KMS-11 (cell line): Measurements from ENCODE around the gene TOX2.

ENCODE experiments used
- H2AFZ ChIP-seq: fragments of 200-600 bp; sonication (generic); 2 replicates; pipeline ENCODE4 v1.6.1; 2016; ENCODE audit warnings: antibody characterized with exemption, mixed run types, low read depth
- H3K27ac ChIP-seq: fragments of 200-600 bp; sonication (generic); 2 replicates; pipeline ENCODE4 v1.6.1; 2016; ENCODE audit warnings: mild to moderate bottlenecking, mixed run types
- H3K27me3 ChIP-seq: fragments of 200-600 bp; sonication (generic); 2 replicates; pipeline ENCODE4 v1.6.1; 2017; ENCODE audit warnings: mild to moderate bottlenecking, low read depth, mixed run types, moderate library complexity; ENCODE audit not compliant: insufficient read depth
- H3K36me3 ChIP-seq: fragments of 200-600 bp; sonication (generic); 2 replicates; pipeline ENCODE4 v1.6.1; 2017; ENCODE audit warnings: mild to moderate bottlenecking, mixed run types; ENCODE audit not compliant: insufficient read depth
- H3K4me1 ChIP-seq: fragments of 200-600 bp; sonication (generic); 2 replicates; pipeline ENCODE4 v1.6.1; 2016; ENCODE audit warnings: mild to moderate bottlenecking, low read depth, mixed run types; ENCODE audit not compliant: poor library complexity, severe bottlenecking
- H3K4me2 ChIP-seq: fragments of 200-600 bp; sonication (generic); 2 replicates; pipeline ENCODE4 v1.7.0; 2016; ENCODE audit warnings: mild to moderate bottlenecking, mixed run types
- H3K4me3 ChIP-seq: fragments of 200-600 bp; sonication (generic); IDR thresholded peaks from 2 replicates; pipeline ENCODE4 v1.6.1; 2017; ENCODE audit warnings: low read depth, low read length, mixed read lengths; ENCODE audit not compliant: insufficient read depth
- H3K79me2 ChIP-seq: fragments of 200-600 bp; sonication (generic); 2 replicates; pipeline ENCODE4 v1.6.1; 2016; ENCODE audit warnings: low read depth, mixed run types; ENCODE audit not compliant: insufficient read depth
- H3K9ac ChIP-seq: fragments of 200-600 bp; sonication (generic); 2 replicates; pipeline ENCODE4 v1.6.1; 2016; ENCODE audit warnings: mild to moderate bottlenecking, mixed run types
- H4K20me1 ChIP-seq: fragments of 200-600 bp; sonication (generic); 2 replicates; pipeline ENCODE4 v1.6.1; 2016; ENCODE audit warnings: mild to moderate bottlenecking, mixed run types; ENCODE audit not compliant: insufficient read depth
- CTCF ChIP-seq: fragments of 200-600 bp; sonication (generic); conservative IDR thresholded peaks from 2 replicates; pipeline ENCODE4 v1.6.1; 2017; ENCODE audit warnings: low read depth, mild to moderate bottlenecking, antibody characterized with exemption, low read length, moderate library complexity, mixed read lengths

TOX2 gene

DNA sequence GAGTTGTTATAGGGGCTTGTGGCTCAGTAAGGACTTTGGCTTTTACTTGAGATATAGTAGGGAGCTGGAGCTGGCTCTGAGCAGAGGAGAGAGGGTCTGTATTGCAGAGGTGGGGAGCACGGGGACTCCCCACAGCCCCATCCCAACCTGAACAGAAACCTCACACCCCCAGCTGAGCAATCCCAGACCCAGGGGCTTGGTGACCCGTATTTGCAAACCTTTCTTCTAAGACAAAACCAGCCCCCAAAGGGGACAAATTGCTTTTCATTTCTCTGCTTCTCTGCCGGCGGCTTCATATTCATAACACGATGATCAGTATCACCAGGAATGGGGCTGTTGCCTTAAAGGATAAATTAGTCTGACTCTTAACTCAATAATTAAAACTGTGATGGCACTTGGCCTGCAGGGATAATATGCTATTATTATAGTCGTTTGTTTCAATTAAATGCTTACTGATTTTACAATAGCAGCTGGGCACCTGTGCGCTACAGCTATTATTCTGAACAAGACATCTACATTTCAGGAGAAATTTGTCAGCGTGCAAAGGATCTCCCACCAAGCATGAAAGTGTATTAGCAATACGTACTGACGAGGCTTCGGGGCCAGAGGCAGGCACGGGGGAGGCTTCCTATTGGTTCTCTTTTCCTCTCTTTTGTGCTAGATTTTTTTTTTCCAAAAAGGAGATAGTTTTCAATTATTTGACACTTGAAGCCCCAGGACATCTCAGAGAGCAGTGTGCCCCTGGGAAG is 118.1 kb downstream of the TOX2 start:
- H2AFZ ChIP-seq: no peak overlapping the region
- no peak for TF ChIP-seq CTCF
- no peaks in the 10 kb centered on the region for H3K27me3 ChIP-seq
- no peaks in the 10 kb centered on the region for H3K79me2 ChIP-seq
- H3K4me1 ChIP-seq: peaks cover 27% of the 10 kb centered on the region
- no peaks in the 10 kb centered on the region for H3K36me3 ChIP-seq
- no peak overlapping the region for H3K9ac ChIP-seq
- no peak overlapping the region for H3K4me3 ChIP-seq
- H3K4me2 ChIP-seq: no peak overlapping the region
- H4K20me1 ChIP-seq: no peaks in the 10 kb centered on the region
- H3K27ac ChIP-seq: no peak overlapping the region

DNA sequence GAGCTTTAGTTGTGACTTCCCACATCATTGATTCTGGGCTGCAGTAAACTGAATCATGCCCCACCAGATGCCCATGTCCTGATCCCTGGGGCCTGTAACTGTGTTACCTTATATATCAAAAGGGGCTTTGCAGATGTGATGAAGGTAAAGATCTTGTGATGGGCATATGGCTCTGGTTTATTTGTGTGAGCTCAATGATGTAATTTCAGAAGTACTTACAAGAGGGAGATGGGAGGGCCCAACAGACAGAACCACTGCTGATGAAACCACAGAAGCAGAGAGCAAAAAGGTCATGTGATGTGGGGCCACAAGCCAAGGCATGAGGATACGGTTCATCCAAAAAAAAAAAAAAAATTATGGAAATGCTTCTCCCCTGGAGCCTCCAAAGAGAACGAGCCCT is 118.7 kb downstream of the TOX2 start:
- no peak overlapping the region for H3K4me3 ChIP-seq
- peaks cover 26% of the 10 kb centered on the region for H3K4me1 ChIP-seq
- no peaks in the 10 kb centered on the region for H3K36me3 ChIP-seq
- H3K9ac ChIP-seq: no peak overlapping the region
- H4K20me1 ChIP-seq: no peaks in the 10 kb centered on the region
- H3K27me3 ChIP-seq: no peaks in the 10 kb centered on the region
- no peak overlapping the region for H3K27ac ChIP-seq
- H2AFZ ChIP-seq: no peak overlapping the region
- TF ChIP-seq CTCF: no peak
- H3K4me2 ChIP-seq: no peak overlapping the region
- no peaks in the 10 kb centered on the region for H3K79me2 ChIP-seq

GRCh38 chr20:44033873-44034272 is 119.2 kb downstream of the TOX2 start:
- Histone ChIP-seq H4K20me1 (no peaks in the 10 kb centered on the region), H3K4me2 (no peak overlapping the region), H3K36me3 (no peaks in the 10 kb centered on the region), H3K9ac (no peak overlapping the region), H3K27me3 (no peaks in the 10 kb centered on the region), H3K4me3 (no peak overlapping the region), H3K4me1 (peaks cover 24% of the 10 kb centered on the region), H3K27ac (no peak overlapping the region), H2AFZ (no peak overlapping the region), H3K79me2 (no peaks in the 10 kb centered on the region)
- TF ChIP-seq CTCF: no peak

DNA sequence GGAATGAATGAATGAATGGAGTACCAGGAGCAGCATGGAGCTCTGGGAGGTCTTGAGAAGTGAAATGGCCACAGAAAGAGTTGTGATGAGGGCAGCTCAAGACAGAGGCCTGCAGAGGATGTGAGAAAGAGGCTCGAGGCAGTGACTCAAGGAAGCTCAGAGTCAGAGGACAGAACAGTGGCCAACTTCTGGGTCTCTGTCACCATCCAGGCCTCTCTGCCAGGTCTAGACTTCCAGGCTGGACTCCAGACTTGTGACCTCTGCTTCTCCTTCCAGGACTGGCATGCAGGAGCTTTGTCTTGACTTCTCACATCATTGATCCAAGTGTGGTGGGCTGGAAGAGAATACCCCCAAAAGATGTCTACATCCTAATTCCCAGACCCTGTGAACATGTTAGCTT is 119.8 kb downstream of the TOX2 start:
- no peak overlapping the region for H2AFZ ChIP-seq
- H3K27ac ChIP-seq: no peak overlapping the region
- H3K9ac ChIP-seq: no peak overlapping the region
- no peaks in the 10 kb centered on the region for H4K20me1 ChIP-seq
- no peak overlapping the region for H3K4me2 ChIP-seq
- H3K79me2 ChIP-seq: no peaks in the 10 kb centered on the region
- peaks cover 24% of the 10 kb centered on the region for H3K4me1 ChIP-seq
- H3K27me3 ChIP-seq: no peaks in the 10 kb centered on the region
- TF ChIP-seq CTCF: no peak
- no peaks in the 10 kb centered on the region for H3K36me3 ChIP-seq
- H3K4me3 ChIP-seq: no peak overlapping the region
